DOHH2 (cell line): ENCODE results near the gene SPECC1L.

Experiments
- H3F3A ChIP-seq: fragments of 200-600 bp; sonication (generic), shearing (Covaris generic); 2 replicates; pipeline ENCODE4 v1.6.0; 2016; ENCODE audit warnings: antibody characterized with exemption, mild to moderate bottlenecking; ENCODE audit not compliant: control insufficient read depth, insufficient read depth
- H3K27ac ChIP-seq: fragments of 200-600 bp; sonication (generic); 2 replicates; pipeline ENCODE4 v1.5.1; 2014; ENCODE audit warnings: low read depth, mild to moderate bottlenecking, low read length, moderate library complexity
- H3K27me3 ChIP-seq: fragments of 200-600 bp; sonication (generic); 2 replicates; pipeline ENCODE4 v1.6.1; 2014; ENCODE audit warnings: mild to moderate bottlenecking, low read length, mixed read lengths; ENCODE audit not compliant: control insufficient read depth
- H3K36me3 ChIP-seq: fragments of 200-600 bp; sonication (generic); 2 replicates; pipeline ENCODE4 v1.6.1; 2014; ENCODE audit warnings: mild to moderate bottlenecking, low read length, moderate library complexity, mixed read lengths; ENCODE audit not compliant: control insufficient read depth
- H3K4me1 ChIP-seq: fragments of 200-600 bp; sonication (generic); 2 replicates; pipeline ENCODE4 v1.6.1; 2014; ENCODE audit warnings: mild to moderate bottlenecking, low read length, mixed read lengths; ENCODE audit not compliant: control insufficient read depth
- H3K4me2 ChIP-seq: fragments of 200-600 bp; sonication (generic); 2 replicates; pipeline ENCODE4 v1.6.0; 2014; ENCODE audit warnings: mild to moderate bottlenecking, low read length, moderate library complexity
- H3K4me3 ChIP-seq: fragments of 200-600 bp; sonication (generic); 2 replicates; pipeline ENCODE4 v1.5.1; 2014; ENCODE audit warnings: mild to moderate bottlenecking, low read length, mixed read lengths
- H3K79me2 ChIP-seq: fragments of 200-600 bp; sonication (generic); 2 replicates; pipeline ENCODE4 v1.6.1; 2014; ENCODE audit warnings: mild to moderate bottlenecking, low read length, mixed read lengths; ENCODE audit not compliant: control insufficient read depth
- H3K9me2 ChIP-seq: fragments of 200-600 bp; sonication (generic); replicated peaks from 2 replicates; pipeline ENCODE4 v1.6.1; 2014; ENCODE audit warnings: mild to moderate bottlenecking, low read length, mixed read lengths; ENCODE audit not compliant: control insufficient read depth
- H3K9me3 ChIP-seq: fragments of 200-600 bp; sonication (generic); 2 replicates; pipeline ENCODE4 v1.6.1; 2014; ENCODE audit warnings: antibody characterized with exemption, low read length, mixed read lengths; ENCODE audit not compliant: control insufficient read depth, insufficient read depth
- H4K20me1 ChIP-seq: fragments of 200-600 bp; sonication (generic); 2 replicates; pipeline ENCODE4 v1.6.0; 2014; ENCODE audit warnings: low read depth, mild to moderate bottlenecking, antibody characterized with exemption, low read length, moderate library complexity; ENCODE audit not compliant: control insufficient read depth, insufficient read depth
- EZH2phosphoT487 ChIP-seq: fragments of 200-600 bp; sonication (generic); IDR thresholded peaks from 2 replicates; pipeline ENCODE4 v1.6.1; 2017; ENCODE audit warnings: borderline replicate concordance, mild to moderate bottlenecking, antibody characterized with exemption, low read length, moderate library complexity, mixed read lengths
- TF ChIP-seq, protein P1 (sequence below): fragments of 200-600 bp; sonication (generic); IDR thresholded peaks from one replicate; pipeline ENCODE4 v1.5.1; 2014; ENCODE audit warnings: antibody characterized with exemption, mild to moderate bottlenecking, low read depth, low read length; ENCODE audit not compliant: poor library complexity, severe bottlenecking

SPECC1L gene

DNA sequence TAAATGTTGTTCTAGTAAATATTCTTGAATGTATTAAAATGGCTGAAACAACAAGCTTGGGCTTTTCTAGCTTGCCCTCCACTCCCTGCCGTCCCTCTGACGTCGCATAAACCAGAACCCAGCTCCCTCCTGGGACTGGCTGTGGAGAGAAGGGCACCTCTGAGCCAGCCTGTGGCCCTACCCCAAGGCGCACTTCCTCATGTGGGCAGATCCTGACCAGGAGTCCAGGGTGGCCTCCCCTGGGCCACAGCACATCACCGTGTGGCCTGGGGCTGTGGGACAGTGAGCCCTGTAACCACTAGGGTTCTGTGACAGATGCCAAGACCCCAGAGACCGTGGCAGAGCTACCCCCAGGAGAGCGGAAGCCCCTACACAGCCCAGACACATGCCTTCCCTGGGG, 146.6 kb downstream of the SPECC1L start:
- H3K4me1 ChIP-seq = peaks cover 7% of the 10 kb centered on the region; the same call in 1 of the 2 replicates

DNA sequence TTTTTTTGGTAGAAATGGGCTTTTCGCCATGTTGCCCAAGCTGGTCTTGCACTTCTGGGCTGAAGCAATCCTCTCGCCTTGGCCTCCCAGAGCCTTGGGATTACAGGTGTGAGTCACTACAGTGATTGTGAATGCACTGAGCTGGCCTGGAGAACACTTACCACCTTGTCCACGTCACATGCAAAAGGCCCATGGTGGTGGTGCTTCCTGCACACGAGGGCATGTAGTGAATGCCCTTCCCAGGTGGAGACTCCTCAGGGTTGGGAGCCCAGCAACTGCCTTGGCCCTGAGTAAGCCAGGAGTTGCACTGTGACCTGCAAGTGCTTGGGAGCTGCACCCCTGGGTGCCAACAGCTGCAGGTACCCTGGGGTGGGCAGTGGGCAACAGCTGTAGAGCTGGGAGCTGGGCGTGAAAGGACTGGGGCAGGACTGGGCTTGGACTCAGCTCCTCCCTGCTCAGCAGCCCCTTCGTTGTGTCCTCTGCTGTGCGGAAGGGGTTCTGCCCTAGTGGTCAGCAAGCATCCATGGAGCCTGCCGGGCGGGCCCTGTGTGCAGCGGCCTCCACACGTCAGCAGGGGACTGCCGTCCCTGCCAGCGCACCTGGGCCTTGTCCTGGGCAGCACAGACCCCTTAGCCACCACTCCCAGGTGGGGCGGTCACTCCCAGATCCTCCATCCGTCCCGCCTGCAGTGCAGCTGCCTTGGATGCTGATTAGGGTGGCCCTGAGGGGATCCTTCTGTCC, 147.4 kb downstream of the SPECC1L start:
- Histone ChIP-seq H3K27ac (no peak overlapping the region), H3K36me3 (peaks cover 27% of the 10 kb centered on the region)
- TF ChIP-seq, protein P1, sequence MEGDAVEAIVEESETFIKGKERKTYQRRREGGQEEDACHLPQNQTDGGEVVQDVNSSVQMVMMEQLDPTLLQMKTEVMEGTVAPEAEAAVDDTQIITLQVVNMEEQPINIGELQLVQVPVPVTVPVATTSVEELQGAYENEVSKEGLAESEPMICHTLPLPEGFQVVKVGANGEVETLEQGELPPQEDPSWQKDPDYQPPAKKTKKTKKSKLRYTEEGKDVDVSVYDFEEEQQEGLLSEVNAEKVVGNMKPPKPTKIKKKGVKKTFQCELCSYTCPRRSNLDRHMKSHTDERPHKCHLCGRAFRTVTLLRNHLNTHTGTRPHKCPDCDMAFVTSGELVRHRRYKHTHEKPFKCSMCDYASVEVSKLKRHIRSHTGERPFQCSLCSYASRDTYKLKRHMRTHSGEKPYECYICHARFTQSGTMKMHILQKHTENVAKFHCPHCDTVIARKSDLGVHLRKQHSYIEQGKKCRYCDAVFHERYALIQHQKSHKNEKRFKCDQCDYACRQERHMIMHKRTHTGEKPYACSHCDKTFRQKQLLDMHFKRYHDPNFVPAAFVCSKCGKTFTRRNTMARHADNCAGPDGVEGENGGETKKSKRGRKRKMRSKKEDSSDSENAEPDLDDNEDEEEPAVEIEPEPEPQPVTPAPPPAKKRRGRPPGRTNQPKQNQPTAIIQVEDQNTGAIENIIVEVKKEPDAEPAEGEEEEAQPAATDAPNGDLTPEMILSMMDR = no peak
- no peak for TF ChIP-seq EZH2phosphoT487

More for the DNA sequence above, 146.6 kb downstream of the SPECC1L start:
- Histone ChIP-seq H3K9me2 (no peaks in the 10 kb centered on the region), H3K4me3 (no peak overlapping the region), H3K27me3 (no peaks in the 10 kb centered on the region), H3K9me3 (no peaks in the 10 kb centered on the region), H3K79me2 (no peaks in the 10 kb centered on the region), H3F3A (no peaks in the 10 kb centered on the region), H3K4me2 (no peak overlapping the region), H4K20me1 (no peaks in the 10 kb centered on the region), H3K27ac (no peak overlapping the region), H3K36me3 (peaks cover 35% of the 10 kb centered on the region)
- TF ChIP-seq EZH2phosphoT487 = no peak
- TF ChIP-seq, protein P1 = no peak

DNA sequence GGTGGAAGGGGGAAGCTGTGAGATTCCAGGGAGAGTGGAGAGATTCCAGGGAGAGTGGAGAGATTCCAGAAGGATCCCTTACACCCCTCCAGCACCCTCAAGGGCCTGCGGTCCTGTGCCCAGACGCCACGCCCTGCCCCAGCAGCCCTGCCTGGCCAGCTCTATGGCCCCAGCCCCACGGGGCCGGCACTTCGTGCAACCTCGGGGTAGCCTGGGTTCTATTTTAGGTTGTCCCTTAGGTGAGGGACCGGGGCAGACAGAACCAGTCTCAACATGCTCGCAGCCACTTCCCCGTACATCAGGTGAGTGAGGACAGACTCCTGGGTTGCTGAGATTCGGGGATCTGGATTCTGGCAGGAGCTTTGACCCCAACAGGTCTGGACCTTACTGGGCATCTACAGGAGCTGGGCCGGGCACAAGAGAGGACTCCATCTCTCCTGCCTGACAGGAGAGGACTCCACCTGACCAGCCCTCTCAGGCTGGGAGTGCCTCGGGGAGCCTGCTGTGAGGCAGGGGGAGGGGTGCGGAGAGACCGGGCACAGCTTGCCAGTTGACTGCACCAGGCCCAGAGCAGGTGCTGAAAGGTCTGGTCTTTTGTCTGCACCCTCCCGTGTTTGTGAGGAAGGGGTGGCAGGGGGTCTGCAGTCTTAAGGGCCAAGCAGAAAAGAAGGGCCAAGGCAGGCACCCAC, 148.3 kb downstream of the SPECC1L start:
- no peak overlapping the region for H3K27ac ChIP-seq
- H3K4me1 ChIP-seq = peaks cover 10% of the 10 kb centered on the region; the same call in 1 of the 2 replicates

More for the DNA sequence above, 147.4 kb downstream of the SPECC1L start:
- Histone ChIP-seq H3K4me2 (no peak overlapping the region), H3K9me3 (no peaks in the 10 kb centered on the region), H3F3A (no peaks in the 10 kb centered on the region), H4K20me1 (no peaks in the 10 kb centered on the region), H3K27me3 (no peaks in the 10 kb centered on the region), H3K4me3 (no peak overlapping the region), H3K79me2 (no peaks in the 10 kb centered on the region), H3K4me1 (peaks cover 7% of the 10 kb centered on the region; the same call in 1 of the 2 replicates), H3K9me2 (no peaks in the 10 kb centered on the region)

More for the DNA sequence above, 148.3 kb downstream of the SPECC1L start:
- Histone ChIP-seq H3F3A (no peaks in the 10 kb centered on the region), H3K9me3 (no peaks in the 10 kb centered on the region), H4K20me1 (no peaks in the 10 kb centered on the region), H3K36me3 (peaks cover 22% of the 10 kb centered on the region), H3K4me2 (no peak overlapping the region), H3K9me2 (no peaks in the 10 kb centered on the region), H3K4me3 (no peak overlapping the region), H3K79me2 (no peaks in the 10 kb centered on the region), H3K27me3 (no peaks in the 10 kb centered on the region)
- TF ChIP-seq EZH2phosphoT487 = no peak
- TF ChIP-seq, protein P1 = no peak
